ENCODE results near the gene TTC22. TPM values are rescaled to one million over a fixed set of nuclear protein-coding genes. Genes with fewer than 3 reads are reported as not detected.

The TTC22 gene
- total and polyA plus RNA-seq, 2 donors from 2014 or later = 9.6 to 16.5 TPM

DNA sequence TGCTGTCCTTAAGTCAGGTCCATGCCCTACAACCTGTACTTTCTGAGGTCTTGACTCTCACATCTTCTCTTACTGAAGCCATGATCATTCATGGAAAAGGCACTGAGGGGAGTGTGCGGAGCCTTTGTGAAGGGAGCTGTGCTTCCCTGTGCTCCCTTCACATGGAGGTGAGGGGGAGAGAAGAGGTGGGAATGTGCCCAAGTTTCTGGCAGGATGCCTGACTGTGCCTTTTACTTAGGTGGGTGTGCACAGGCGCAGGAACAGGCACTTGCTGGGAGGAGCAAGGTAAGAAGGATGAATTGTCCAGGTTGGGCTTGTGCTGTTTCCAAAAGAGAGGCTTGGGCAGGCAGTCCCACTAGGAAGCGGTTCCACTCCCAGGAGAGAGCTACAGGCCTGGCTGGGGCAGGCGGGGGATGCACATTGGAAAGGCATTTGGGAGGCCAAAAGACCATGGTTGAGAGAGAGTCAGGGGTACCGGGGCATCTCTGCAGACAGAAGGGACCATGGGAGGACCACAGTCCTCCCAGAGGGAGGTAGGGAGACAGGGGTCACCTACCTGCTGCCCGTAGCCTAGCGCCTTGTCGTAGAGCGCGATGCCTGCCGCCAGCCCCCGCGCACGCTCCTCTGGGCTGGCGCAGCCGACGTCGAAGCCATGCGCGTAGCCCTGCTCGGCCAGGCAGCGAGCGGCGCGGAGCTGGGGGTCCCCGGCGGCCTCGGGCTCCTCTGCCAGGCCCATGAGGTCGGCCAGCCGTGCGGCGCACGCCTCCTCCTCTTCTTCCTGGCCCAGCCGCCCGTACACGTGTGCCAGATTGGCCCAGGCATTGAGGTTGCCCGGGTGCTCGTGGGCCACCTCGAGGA, 853 bp downstream of the TTC22 start:
- H3K9ac ChIP-seq (ENCODE audit: low read length in 3 of 3) = peak overlapping the region in 1 of 3 donors; percentile 40
- FAIRE-seq (no peak), DNase-seq (peak in 1 of 5 donors; percentile 37)
- intact Hi-C loops (cut with DNase I) = no loop called here
- no peak overlapping the region for H3K27ac ChIP-seq (ENCODE audit: low read depth in 2 of 2, low read length in 2 of 2)
- H3K9me3 ChIP-seq (ENCODE audit: control insufficient read depth in 2 of 3, insufficient read depth in 1 of 3, low read length in 3 of 3) = no peaks in the 10 kb centered on the region
- no peaks in the 10 kb centered on the region for H3K36me3 ChIP-seq (ENCODE audit: control insufficient read depth in 2 of 3, insufficient read depth in 3 of 3, low read length in 3 of 3)
- no peak for TF ChIP-seq CTCF (IDR thresholded peaks at IDR 0.05; ENCODE audit: borderline replicate concordance, extremely low read depth, insufficient read depth)
- H3K4me3 ChIP-seq (ENCODE audit: low read length in 3 of 3) = peak overlapping the region in 2 of 3 donors; percentile 7 to 69
- peaks cover 0 to 29% (median 26%) of the 10 kb centered on the region in 3 donors for H3K4me1 ChIP-seq (ENCODE audit: control insufficient read depth in 2 of 3, insufficient read depth in 2 of 3, low read depth in 1 of 3, low read length in 3 of 3)
- H3K27me3 ChIP-seq (ENCODE audit: control insufficient read depth, insufficient read depth, low read length) = no peaks in the 10 kb centered on the region

GRCh38 chr1:54798769-54799641, 2.1 kb downstream of the TTC22 start:
- peak overlapping the region in 1 of 2 donors; percentile 16 for H3K27ac ChIP-seq (ENCODE audit: low read depth in 2 of 2, low read length in 2 of 2)
- H3K27me3 ChIP-seq (ENCODE audit: control insufficient read depth, insufficient read depth, low read length) = no peaks in the 10 kb centered on the region
- H3K4me1 ChIP-seq (ENCODE audit: control insufficient read depth in 2 of 3, insufficient read depth in 2 of 3, low read depth in 1 of 3, low read length in 3 of 3) = peaks cover 0 to 24% (median 21%) of the 10 kb centered on the region in 3 donors
- intact Hi-C loops (cut with DNase I) = no loop called here
- no peaks in the 10 kb centered on the region for H3K36me3 ChIP-seq (ENCODE audit: control insufficient read depth in 2 of 3, insufficient read depth in 3 of 3, low read length in 3 of 3)
- no peaks in the 10 kb centered on the region for H3K9me3 ChIP-seq (ENCODE audit: control insufficient read depth in 2 of 3, insufficient read depth in 1 of 3, low read length in 3 of 3)
- peak in 1 of 5 donors; percentile 24 for DNase-seq
- H3K4me3 ChIP-seq (ENCODE audit: low read length in 3 of 3) = peak overlapping the region in 1 of 3 donors; percentile 69
- no peak overlapping the region for H3K9ac ChIP-seq (ENCODE audit: low read length in 3 of 3)
- TF ChIP-seq CTCF (IDR thresholded peaks at IDR 0.05; ENCODE audit: borderline replicate concordance, extremely low read depth, insufficient read depth) = no peak
- no peak for FAIRE-seq

DNA sequence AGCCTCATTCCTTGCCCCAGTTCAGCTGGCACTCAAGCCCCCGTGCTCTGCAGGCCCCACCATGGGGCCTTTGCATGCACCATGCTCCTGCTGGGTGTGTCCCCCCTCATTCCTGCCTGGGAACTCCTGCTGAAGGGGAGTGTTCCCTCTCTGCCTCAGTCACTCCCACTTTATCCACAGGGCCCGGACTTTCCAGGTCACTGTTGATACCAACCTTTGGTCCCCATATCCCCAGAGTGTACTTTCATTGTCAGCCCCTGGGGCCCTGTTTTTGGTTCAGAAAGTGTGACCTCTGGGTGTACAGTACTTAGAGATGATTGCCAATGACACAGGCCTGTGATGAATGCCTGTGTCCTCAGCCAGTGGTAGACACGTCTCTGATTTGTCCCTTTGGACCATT, 2.9 kb downstream of the TTC22 start:
- Histone ChIP-seq H3K9me3 (ENCODE audit: control insufficient read depth in 2 of 3, insufficient read depth in 1 of 3, low read length in 3 of 3) (no peaks in the 10 kb centered on the region), H3K4me1 (ENCODE audit: control insufficient read depth in 2 of 3, insufficient read depth in 2 of 3, low read depth in 1 of 3, low read length in 3 of 3) (peaks cover 0 to 24% (median 21%) of the 10 kb centered on the region in 3 donors), H3K4me3 (ENCODE audit: low read length in 3 of 3) (no peak overlapping the region), H3K27me3 (ENCODE audit: control insufficient read depth, insufficient read depth, low read length) (no peaks in the 10 kb centered on the region), H3K36me3 (ENCODE audit: control insufficient read depth in 2 of 3, insufficient read depth in 3 of 3, low read length in 3 of 3) (no peaks in the 10 kb centered on the region), H3K9ac (ENCODE audit: low read length in 3 of 3) (no peak overlapping the region), H3K27ac (ENCODE audit: low read depth in 2 of 2, low read length in 2 of 2) (peak overlapping the region in 1 of 2 donors; percentile 32)
- intact Hi-C loops (cut with DNase I) = no loop called here
- DNase-seq (peak in 1 of 5 donors; percentile 26), FAIRE-seq (no peak)
- no peak for TF ChIP-seq CTCF (IDR thresholded peaks at IDR 0.05; ENCODE audit: borderline replicate concordance, extremely low read depth, insufficient read depth)

Measured in kidney (tissue), 14 donors.